HuH-7.5 (cell line): ENCODE measurements around the gene RALGPS2.

Experiments used
- DNase-seq: peaks from one replicate; pipeline ENCODE4 v3.0.0; 2011; ENCODE audit warnings: low spot score

Gene RALGPS2

DNA sequence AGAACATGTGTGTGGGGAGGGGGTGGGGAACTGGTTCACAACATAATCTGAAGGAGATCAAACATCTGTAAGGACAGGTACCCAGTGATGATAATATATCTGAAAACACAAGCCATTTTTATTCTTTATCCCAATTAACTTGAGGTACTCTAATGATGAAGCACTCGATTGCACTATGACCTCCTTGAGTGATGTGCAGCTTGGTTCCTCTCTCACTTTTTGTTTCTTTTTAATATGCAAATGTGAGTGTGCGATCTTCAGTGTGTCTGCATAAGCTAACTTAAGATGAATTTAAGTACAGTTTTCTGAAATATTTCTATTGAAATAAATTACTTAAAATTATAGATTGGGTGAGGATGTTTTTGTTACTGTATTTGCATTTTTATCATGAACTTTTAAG lies 196.5 kb downstream of the RALGPS2 start:
- DNase-seq: no peak

DNA sequence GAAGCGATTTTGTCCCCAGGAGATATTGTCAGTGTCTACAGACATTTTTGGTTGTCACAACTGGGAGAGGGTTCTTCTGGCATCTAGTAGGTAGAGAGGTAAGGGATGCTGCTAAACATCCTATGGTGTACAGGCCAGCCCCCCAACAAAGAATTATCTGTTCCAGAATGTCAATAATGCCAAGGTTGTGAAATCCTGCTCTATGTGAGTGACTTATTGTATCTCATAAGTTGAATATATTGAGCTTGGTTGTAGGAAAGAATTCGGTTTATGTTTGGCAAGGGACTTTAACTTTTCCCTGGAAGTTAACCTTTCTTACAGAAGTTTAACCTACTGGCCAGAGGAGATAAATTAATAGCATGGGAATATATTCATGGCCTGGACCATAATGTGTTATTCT lies 198.5 kb downstream of the RALGPS2 start:
- no peak for DNase-seq

DNA sequence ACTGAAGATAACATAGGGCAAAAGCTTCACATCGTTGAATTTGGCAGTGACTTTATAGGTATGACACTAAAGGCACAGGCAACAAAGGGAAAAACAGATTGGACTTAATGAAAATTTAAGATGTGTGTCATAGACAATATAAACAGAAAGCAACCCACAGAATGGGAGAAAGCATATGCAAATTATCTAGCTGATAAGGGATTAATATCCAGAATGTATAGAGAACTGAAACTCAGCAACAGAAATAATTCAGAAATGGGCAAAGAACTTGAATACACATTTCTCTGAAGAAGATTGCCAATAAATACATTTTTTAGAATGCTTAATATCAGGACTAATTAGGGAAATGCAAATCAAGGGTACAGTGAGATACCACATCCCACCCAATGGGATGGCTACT lies 201.0 kb downstream of the RALGPS2 start:
- DNase-seq: no peak

DNA sequence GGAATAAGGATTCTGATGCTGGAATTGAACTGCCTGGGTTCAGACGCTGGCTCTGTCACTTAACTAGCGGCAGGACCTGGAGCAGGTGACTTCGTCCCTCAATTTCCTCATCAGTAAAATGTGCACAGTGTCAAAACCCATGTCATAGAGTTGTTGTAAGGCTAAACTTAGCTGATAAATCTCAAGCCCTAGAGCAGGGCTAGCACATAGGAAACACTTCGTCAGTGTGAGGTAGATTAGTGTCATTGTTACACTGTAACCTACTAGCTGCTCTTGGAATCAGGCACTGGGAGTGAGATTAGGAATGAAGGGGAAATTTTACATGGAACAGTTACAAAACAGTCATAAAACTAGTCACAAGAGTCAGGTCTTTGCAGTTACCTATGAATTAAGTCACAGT lies 202.0 kb downstream of the RALGPS2 start:
- DNase-seq: no peak

DNA sequence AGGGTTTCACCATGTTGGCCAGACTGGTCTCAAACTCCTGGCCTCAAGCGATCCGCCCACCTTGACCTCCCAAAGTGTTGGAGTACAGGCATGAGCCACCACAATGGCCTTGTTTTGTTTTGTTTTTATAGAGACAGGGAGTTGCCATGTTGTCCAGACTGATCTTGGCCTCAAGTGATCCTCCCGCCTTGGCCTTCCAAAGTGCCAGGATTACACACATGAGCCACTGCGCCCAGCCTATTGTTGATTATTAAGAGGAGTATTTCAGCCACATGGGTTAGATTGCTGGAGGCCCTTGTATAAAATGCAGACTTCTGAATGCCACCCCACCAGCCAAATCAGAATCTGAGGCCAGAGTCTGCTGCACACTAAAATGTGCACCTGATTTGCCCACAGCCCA lies 203.0 kb downstream of the RALGPS2 start:
- no peak for DNase-seq

DNA sequence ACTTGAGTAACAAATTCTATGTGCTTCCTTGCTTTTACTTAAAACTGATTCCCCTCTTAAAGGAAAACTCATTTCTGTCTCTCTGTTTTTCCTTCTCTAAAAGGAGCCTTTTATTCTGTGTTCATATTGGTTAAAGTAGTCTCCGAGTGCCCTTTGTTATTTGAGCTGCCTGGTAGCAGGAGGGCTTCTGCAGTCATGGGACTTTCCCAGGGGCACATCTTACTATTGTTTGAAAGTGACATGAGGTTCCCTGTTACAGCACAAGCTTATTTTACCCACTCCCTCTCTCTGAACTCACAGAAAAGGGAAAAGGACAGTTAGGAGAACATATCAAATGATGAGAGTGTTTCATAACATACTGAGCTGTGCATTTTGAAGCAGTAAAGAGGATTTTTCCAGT lies 203.9 kb downstream of the RALGPS2 start:
- no peak for DNase-seq

DNA sequence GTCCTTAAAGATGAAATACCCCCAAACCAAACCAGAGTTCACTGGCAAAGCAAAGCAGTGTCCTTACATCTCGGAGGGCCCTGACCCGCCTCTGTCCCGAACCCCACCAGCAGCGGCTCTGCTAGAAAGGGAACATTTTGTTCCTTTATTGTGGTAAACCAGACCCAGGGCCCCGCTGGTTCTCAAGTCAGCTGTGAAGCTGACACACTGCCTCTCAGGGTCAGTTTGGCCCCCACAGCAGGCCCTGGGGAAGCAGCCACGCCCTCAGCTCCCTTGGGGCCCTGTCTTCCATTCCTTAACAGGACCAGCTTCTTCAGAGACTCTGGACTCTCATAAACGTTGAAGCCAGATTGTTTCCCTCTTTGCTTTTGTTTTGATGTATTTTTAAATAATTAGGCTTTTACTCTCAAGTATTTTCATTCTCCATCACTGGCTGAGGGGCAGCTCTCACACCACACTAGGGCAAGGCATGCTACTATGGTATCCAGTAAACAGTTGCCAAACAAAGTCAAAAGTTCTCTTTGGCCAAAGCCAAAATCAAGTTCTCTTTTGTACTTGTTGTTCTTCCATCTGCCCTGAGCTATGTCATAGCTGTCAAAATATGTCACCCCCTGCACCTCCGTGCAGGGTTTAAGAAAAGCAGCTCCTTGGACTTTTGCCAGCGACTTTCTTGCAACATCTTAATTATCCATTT lies 207.0 kb downstream of the RALGPS2 start:
- no peak for DNase-seq

DNA sequence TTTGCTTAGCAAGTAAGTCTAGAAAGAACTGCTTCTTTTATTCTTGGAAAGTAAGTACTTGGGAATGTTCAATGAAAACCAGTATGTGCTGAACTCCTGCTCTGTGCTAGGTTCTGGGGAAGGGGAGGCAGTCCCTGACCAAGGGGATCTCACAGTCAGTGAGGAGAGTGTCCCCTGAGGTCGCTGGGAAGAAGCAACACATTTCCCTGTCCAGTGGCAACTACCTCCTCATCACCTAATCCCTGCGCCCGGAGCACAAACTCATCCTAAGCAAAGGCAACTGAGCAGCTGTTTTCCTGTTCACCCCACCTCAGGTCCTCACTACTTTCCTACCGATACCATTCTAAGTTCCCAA lies 207.5 kb downstream of the RALGPS2 start:
- no peak for DNase-seq

DNA sequence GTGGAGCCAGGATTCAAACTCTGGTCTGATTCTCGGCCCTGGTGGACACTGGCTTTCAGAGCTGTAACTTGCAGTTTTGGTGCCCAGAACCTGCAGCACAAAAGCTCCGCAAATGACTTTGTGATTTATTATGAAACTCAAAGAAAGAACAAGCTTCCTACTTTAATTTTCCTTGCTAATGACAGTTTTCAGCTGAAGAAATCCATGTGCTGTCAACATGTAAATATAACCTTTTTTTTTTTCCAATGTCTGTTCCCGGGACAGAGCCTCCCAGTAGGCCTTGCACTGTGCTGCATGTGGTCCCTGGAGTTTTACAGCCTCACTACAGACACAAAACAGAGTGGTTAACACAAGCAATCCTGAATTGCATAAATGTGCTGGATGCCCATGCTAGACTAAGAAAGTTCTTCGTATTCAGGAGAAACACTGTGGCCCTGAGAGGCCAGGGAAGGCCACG lies 208.1 kb downstream of the RALGPS2 start:
- no peak for DNase-seq

DNA sequence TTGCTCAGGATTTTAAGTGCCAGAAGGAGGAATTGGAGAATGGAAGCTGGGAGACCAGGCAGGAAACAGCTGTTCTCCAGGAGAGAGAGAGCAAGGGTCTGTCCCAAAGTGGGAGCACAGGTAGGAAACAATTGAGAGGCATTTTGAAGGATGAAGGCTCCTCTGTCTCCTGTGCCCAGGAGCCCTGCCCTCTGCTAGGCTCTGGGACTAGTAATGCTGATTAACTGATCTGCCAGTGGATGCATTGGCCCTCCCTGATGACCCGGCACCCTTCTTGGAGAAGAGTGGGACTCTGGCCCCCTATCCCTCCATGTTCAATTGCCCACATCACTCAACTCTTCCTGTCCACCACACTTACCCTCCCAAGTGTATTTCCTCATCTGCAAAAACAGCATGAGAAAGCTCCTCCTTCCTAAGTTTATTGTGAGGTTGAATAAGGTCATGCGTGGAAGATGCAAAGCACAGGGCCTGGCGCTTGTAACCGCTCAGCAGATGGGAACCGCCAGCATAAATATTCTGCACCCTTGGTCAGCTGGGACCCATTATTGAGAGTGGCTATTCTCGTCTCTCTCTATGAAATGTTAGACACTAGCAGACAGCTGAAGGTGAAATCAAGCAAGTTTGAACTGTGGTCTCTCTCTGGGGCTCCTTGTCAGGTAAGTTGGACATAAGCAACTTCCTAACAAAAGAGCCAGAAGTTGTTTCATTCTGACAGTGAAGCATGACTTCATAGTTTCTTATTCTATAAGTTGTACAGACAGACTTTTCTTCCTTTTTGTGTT lies 208.9 kb downstream of the RALGPS2 start:
- no peak for DNase-seq

DNA sequence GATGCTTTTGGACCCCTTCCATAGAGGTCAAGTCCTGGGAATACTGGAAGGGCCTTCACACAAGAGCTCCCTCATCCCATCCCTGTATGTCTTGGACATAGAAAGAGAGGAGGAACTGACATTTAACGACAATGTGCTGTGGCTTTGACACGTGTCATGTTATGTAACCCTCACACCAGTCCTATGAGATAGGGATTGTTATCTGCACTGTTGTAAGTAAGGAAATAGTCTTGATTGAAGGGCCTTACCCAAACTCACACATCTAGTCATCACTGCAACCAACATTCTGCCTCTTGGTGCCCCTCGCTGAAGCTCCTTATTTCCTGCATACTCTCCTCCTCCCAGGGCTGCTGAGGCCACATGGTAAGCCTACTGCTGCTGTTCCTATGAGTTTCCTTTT lies 209.5 kb downstream of the RALGPS2 start:
- no peak for DNase-seq

DNA sequence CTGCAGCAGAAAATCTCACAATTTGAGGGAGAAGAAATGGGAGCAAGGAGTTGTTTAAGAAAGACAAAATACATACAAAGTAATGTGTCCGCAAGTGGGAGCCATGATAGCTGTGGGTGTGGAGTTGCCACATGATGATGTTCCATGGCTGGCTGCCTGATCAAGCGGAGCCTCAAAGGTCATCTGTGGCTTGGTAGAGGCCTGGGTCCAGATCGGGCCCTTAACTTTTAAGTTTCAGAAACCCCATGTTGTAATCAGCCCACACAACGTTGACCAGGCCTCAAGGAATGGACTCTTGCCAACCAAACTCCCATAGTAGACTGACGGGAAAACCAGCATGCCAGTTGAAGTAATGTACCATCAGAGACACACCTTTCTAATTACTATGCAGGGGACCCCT lies 210.6 kb downstream of the RALGPS2 start:
- no peak for DNase-seq

DNA sequence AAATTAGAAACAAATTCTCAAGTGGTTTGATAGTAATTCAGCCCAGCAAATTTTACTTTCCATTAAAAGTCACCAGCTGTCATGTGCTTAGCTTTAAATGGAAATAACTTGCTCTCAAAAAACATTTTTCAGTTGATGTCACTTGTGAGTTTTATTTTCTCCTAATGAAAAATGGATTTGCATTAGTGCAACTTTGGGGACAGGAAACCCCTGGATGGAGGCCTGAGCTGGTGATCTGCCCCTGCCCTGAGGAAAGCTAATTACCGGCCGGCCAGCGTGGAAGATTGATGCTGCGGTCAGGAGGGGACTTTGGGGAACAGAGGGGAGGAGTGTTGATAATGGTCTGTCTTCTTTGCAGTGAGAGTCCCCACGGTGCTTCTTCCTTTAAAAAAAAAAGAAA lies 212.7 kb downstream of the RALGPS2 start:
- no peak for DNase-seq

DNA sequence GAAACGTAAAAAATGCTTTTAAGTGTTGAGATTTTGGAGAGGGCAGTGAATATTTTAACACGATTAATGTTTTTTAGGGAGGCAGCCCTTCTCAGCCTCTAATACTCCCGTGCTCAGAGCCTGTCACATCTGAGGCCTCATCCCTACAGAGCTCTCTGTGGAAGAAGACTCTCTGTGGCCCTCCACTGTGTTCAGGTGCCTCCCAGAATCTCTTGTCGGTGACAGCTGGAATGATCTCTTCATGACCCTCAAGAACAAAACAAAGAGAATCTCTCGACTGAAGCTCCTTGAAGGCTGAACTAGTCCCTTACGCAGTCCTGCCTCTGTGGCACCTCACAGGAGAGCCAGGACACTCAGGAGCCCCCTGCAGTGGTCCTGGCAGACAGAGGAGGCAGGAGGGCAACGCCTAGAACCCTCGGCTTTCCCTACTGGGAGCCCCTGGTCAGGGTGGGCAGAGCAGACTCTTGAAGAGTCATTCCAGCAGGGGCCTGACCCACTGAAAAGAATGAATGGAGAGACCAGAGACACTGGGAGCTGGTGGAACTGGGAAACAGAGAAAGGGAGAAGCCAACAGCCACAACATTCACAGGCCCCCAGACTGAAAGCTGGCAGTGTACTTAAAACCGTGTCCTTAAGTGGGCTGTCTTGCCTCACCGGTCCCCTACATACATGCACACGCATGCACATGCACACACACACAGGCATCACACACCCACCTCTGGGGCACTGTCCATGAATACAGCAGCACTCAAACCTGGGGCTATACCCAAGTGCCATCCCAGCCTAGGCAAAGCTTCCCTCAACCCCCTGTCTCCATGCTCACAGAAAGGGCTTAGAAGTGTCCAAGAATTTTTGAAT lies 213.3 kb downstream of the RALGPS2 start:
- no peak for DNase-seq

DNA sequence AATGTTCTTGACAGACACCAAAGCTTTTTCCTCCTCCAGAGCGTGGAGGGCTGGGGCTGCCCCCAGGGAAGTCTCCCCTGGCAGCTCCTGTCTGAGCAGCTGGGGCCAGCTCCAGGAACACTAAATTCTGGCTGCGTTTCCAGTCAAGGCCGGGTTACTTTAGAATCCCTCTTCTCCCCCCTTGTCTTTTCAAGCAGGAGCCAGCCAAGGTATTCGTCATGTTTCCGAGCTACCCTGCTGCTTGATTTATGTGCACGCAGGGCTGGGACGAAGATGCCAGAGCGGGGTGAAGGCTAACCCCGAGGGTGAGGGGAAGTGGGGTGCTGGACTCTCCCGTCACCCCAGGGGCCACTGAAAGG lies 213.9 kb downstream of the RALGPS2 start:
- DNase-seq: no peak

DNA sequence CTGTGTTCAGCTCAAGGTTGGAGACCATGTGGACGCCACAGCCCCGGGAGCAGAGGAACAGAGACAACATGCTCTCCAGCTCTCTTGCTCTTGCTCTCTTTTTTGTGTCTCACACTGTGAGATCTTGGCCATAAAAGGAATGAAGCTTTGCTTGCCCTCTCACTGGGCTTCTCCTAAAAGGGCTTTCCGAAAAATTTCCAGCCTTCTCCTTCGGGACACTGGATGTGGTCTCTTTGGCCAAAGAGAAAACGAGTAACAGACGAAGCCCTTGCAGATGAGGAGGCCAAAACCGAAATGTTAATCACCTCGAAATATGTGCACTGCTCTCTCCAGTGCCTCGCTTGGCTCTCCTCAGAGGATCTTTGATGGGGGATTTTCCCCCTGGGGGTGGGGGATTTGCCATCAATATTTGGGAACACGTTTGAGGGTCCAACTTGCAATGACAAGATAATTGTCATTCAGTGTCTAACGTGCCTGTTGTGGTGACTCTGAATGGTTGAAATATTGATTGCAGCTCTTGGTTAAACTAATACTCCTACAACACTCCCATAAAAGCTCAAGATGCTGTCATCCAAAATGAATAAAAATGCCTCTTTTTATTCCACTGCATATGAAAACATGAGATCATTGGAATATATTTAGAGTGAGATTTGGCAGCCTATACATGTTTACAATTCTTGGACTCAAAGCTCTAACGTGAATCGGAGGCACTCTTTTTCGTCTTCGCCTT lies 214.5 kb downstream of the RALGPS2 start:
- DNase-seq: no peak

DNA sequence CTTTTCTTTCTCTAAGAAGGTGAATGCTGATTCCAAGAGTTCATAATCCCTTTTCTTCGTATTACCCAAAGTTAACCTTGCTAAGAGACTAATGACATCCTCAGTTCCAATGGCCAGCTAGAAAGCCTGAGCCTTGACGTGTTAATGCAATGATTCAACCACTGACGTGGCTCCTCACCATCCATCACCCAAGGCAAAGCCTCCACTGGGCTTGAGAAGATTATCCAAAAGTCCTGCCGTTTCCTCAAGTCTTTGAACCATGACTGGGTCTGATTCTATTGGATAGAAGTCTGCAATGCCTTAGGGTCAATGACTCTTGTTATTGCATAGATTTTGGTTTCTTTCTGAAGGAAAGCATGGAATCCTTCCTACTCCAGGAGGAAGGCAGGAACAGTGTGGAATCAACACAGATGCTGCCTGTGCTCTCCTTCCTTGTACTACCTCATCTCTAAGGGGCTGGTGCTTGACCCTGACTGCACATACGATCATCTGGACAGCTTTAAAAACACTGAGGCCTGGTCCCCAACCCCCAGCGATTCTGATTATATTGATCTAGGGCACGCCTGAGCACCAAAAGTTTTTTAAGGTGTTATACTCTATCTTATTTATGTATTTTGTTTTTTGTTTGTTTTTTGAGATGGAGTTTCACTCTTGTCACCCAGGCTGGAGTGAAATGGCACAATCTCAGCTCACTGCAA lies 215.2 kb downstream of the RALGPS2 start:
- DNase-seq: no peak

DNA sequence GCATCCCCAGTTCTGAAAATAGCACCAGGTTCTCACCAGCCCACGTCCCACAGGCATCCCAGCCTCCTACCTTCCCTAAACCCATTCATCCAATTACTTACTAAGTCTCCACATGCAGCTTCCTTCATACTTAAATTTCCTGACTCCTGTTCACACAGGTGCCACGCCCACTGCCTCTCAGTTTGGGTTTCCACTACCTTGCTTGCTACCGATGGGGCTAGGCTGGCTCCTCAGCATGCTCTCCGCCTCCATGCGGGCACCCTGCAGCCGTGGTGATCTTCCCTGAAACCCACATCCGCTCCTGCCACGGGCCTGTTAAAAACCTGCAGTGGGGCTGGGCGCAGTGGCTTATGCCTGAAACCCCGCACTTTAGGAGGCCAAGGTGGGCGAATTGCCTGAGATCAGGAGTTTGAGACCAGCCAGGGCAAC lies 216.2 kb downstream of the RALGPS2 start:
- DNase-seq: no peak

DNA sequence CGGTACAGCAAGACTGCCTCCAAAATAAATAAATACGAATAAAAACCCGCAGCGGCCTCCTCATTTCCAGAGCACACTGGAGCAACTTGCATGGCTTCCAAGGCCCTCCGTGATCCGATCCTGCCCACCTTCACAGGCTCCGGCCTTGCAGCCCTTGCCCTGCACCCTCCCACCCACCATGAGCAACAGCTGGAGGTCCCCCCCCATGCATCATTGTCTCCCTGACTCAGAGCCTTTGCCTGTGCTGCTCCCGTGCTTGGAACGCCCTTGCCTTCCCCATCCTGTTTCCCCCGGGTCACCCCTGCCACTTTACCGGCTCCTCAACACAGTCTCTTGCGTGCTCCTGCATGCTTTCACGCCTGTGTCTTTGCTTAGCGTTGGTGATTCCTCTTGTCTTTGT lies 216.8 kb downstream of the RALGPS2 start:
- no peak for DNase-seq

DNA sequence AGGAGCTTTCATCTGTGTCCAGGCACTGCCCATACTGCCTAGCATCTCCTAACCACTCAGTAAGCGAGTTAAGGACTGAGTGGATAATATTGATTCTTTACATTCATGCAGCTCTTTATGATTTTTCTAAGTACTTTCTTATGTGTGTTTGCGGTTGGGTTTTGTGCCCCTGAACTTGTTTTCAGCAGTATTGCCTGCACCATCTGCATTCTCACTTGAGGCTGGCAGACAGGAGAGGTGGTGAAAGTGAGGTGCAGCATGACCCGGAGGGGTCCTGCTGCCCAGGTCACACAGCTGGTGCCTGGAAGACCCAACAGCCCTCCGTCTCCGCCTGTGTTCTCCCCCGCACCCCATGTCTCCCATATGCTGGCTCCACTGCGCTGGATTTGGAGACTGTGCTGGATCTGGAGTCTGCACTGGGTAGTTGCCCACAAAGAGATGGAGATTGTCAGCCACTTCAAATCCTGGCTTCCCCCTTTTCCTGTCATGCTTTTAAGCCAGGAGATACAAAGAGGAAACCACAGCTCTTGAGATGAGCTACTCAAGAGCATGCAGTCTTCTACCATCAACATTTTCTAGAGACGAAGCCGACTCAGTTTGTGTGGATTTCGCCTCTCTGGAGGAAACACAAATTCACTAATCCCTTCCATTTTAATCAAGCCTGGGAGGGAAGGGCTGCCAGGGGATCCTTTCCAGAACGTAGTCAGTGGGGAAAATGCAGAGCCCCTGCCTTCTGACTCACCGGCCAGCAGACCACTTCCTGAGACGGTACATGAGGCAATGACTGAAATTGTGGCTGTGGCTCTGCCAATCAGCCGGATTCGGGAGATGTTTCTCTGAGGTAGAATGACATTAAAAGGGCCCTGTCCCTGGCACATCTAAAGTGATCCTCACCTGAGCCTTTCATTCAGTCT lies 217.5 kb downstream of the RALGPS2 start:
- no peak for DNase-seq

DNA sequence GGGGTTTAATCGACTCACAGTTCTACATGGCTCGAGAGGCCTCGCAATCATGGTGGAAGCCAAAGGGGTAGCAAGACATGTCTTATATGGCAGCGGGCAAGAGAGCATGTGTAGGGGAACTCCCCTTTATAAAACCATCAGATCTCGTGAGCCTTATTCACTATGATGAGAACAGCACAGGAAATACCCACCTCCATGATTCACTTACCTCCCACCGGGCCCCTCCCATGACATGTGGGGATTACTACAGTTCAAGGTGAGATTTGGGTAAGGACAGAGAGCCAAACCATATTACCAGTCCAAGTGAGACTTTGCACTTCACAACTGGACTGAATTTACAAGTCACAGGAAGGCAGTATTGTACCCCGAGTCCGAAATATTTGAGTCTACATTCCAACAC lies 219.7 kb downstream of the RALGPS2 start:
- no peak for DNase-seq
